ENCODE measurements around the gene LGI4.

- TF ChIP-seq SIN3A (IDR thresholded peaks at IDR 0.05; ENCODE audit: borderline replicate concordance, insufficient read depth, low read length) (no peak), TAF1 (IDR thresholded peaks at IDR 0.05; ENCODE audit: borderline replicate concordance, insufficient read depth, low read length) (no peak)
These were observed 24.7 kb upstream of the LGI4 start for GRCh38 chr19:35159606-35160005.
